SU-DHL-6 (cell line): ENCODE measurements around the gene CACNG8.

Experiments used
- H2AFZ ChIP-seq: fragments of 200-600 bp; sonication (generic); 2 replicates; pipeline ENCODE4 v1.6.1; 2014; ENCODE audit warnings: low read depth, mild to moderate bottlenecking, moderate library complexity, mixed read lengths, antibody characterized with exemption, low read length; ENCODE audit not compliant: severe bottlenecking
- H3F3A ChIP-seq: fragments of 200-600 bp; shearing (Covaris generic); 2 replicates; pipeline ENCODE4 v1.6.0; 2016; ENCODE audit warnings: antibody characterized with exemption, mild to moderate bottlenecking; ENCODE audit not compliant: insufficient read depth
- H3K27ac ChIP-seq: fragments of 200-600 bp; sonication (generic); 2 replicates; pipeline ENCODE4 v1.5.1; 2016; ENCODE audit warnings: low read depth, mild to moderate bottlenecking, low read length, moderate library complexity, mixed read lengths
- H3K27me3 ChIP-seq: fragments of 200-600 bp; sonication (generic), shearing (Covaris generic); 2 replicates; pipeline ENCODE4 v1.6.0; 2014; ENCODE audit warnings: mild to moderate bottlenecking, low read length
- H3K36me3 ChIP-seq: fragments of 200-600 bp; sonication (generic); 2 replicates; pipeline ENCODE4 v1.6.1; 2014; ENCODE audit warnings: mild to moderate bottlenecking, low read length, mixed read lengths
- H3K4me2 ChIP-seq: fragments of 300-600, 200-600 bp; shearing (Covaris generic), sonication (generic); 2 replicates; pipeline ENCODE4 v1.6.0; 2014; ENCODE audit warnings: low read length, low read depth, mild to moderate bottlenecking; ENCODE audit not compliant: poor library complexity, severe bottlenecking
- H3K4me3 ChIP-seq: fragments of 200-600 bp; sonication (generic); 2 replicates; pipeline ENCODE4 v1.5.1; 2014; ENCODE audit warnings: antibody characterized with exemption, low read length, mild to moderate bottlenecking, mixed read lengths; ENCODE audit not compliant: insufficient read depth, poor library complexity, severe bottlenecking
- H3K79me2 ChIP-seq: fragments of 200-600 bp; sonication (generic); 2 replicates; pipeline ENCODE4 v1.6.1; 2014; ENCODE audit warnings: mild to moderate bottlenecking, low read length, moderate library complexity; ENCODE audit not compliant: insufficient read depth
- H3K9ac ChIP-seq: fragments of 200-600 bp; sonication (generic); 2 replicates; pipeline ENCODE4 v1.7.0; 2014; ENCODE audit warnings: mild to moderate bottlenecking, low read length
- H3K9me2 ChIP-seq: fragments of 200-600 bp; sonication (generic); replicated peaks from 2 replicates; pipeline ENCODE4 v1.6.1; 2014; ENCODE audit warnings: low read length; ENCODE audit not compliant: insufficient read depth
- H3K9me3 ChIP-seq: fragments of 200-600 bp; sonication (generic); 2 replicates; pipeline ENCODE4 v1.6.1; 2014; ENCODE audit warnings: low read length, mixed read lengths; ENCODE audit not compliant: insufficient read depth
- H4K20me1 ChIP-seq: fragments of 200-600 bp; sonication (generic); 2 replicates; pipeline ENCODE4 v1.6.1; 2014; ENCODE audit warnings: low read depth, mild to moderate bottlenecking, antibody characterized with exemption, low read length, moderate library complexity, mixed read lengths
- EZH2phosphoT487 ChIP-seq: fragments of 200-600 bp; sonication (generic), shearing (Covaris generic); conservative IDR thresholded peaks from 2 replicates; pipeline ENCODE4 v1.6.1; 2018; ENCODE audit warnings: mild to moderate bottlenecking, antibody characterized with exemption, low read length, moderate library complexity, mixed read lengths
- TF ChIP-seq, protein P1 (sequence below): fragments of 200-600 bp; sonication (generic); IDR thresholded peaks from one replicate; pipeline ENCODE4 v1.5.1; 2017; ENCODE audit warnings: antibody characterized with exemption, mild to moderate bottlenecking, low read length, moderate library complexity; ENCODE audit not compliant: insufficient read depth, poor library complexity, severe bottlenecking

The CACNG8 gene

DNA sequence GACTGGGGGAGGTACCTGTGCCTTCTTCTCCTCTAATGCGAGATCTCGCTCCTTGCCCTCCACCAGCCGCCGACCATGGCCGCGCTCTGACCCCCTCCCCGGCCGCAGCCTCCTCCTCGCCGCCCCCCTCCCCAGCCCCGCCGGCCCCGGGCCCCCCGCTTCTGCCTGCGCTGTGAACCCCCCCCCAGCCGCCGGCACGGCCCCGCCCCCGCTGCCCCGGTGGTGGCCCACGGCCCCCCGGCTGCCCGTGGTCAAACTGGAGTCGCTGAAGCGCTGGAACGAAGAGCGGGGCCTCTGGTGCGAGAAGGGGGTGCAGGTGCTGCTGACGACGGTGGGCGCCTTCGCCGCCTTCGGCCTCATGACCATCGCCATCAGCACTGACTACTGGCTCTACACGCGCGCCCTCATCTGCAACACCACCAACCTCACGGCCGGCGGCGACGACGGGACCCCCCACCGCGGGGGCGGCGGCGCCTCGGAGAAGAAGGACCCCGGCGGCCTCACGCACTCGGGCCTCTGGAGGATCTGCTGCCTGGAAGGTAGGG lies at the start of gene CACNG8:
Gene CACNG8 (plus strand): TSS at position 51 of the 545 bp plus-strand sequence.
- no peak within 1 kb of the TSS for H3K4me3 ChIP-seq
- no peaks in the 10 kb centered on the region for H3F3A ChIP-seq
- no peaks in the 10 kb centered on the region for H3K36me3 ChIP-seq
- H3K27ac ChIP-seq, result no peak within 1 kb of the TSS
- TF ChIP-seq, protein P1, sequence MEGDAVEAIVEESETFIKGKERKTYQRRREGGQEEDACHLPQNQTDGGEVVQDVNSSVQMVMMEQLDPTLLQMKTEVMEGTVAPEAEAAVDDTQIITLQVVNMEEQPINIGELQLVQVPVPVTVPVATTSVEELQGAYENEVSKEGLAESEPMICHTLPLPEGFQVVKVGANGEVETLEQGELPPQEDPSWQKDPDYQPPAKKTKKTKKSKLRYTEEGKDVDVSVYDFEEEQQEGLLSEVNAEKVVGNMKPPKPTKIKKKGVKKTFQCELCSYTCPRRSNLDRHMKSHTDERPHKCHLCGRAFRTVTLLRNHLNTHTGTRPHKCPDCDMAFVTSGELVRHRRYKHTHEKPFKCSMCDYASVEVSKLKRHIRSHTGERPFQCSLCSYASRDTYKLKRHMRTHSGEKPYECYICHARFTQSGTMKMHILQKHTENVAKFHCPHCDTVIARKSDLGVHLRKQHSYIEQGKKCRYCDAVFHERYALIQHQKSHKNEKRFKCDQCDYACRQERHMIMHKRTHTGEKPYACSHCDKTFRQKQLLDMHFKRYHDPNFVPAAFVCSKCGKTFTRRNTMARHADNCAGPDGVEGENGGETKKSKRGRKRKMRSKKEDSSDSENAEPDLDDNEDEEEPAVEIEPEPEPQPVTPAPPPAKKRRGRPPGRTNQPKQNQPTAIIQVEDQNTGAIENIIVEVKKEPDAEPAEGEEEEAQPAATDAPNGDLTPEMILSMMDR, result no peak
- TF ChIP-seq EZH2phosphoT487, result no peak
- no peak within 1 kb of the TSS for H3K9ac ChIP-seq
- no peak within 1 kb of the TSS for H3K4me2 ChIP-seq
- H2AFZ ChIP-seq, result no peak within 1 kb of the TSS
- H3K79me2 ChIP-seq, result no peaks in the 10 kb centered on the region
- H4K20me1 ChIP-seq, result no peaks in the 10 kb centered on the region
- no peaks in the 10 kb centered on the region for H3K9me3 ChIP-seq
- no peaks in the 10 kb centered on the region for H3K27me3 ChIP-seq
- H3K9me2 ChIP-seq, result no peaks in the 10 kb centered on the region

DNA sequence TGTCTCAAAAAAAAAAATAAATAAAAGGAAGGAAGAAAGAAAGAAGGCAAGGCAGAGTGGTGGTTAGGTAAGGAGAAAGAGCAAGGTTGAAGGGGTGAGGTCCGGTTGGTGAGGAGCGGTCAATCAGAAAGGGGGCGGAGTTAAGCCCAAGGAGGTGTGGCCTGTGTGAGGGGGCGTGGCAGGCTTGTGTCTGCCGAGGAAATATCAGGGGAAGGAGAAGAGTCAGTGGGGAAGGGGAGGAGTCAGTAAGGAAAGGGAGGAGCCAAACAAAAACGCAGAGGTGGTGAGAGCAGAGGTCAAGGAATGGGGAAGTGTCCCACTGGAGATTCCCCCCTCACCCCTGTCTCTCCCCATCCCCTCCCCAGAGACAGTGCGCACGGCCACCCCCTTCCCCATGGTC lies 47.7 kb upstream of the CACNG8 start:
- no peak overlapping the region for H3K4me3 ChIP-seq
- TF ChIP-seq, protein P1, result no peak
- no peak for TF ChIP-seq EZH2phosphoT487
- no peak overlapping the region for H3K9ac ChIP-seq
- H2AFZ ChIP-seq, result no peak overlapping the region
- H3K9me3 ChIP-seq, result no peaks in the 10 kb centered on the region
- no peak overlapping the region for H3K27ac ChIP-seq
- no peaks in the 10 kb centered on the region for H3F3A ChIP-seq
- no peaks in the 10 kb centered on the region for H4K20me1 ChIP-seq
- no peak overlapping the region for H3K4me2 ChIP-seq
- no peaks in the 10 kb centered on the region for H3K79me2 ChIP-seq
- no peaks in the 10 kb centered on the region for H3K9me2 ChIP-seq
- H3K36me3 ChIP-seq, result no peaks in the 10 kb centered on the region
- no peaks in the 10 kb centered on the region for H3K27me3 ChIP-seq

- Histone ChIP-seq H3K9ac (no peak overlapping the region), H3K27me3 (no peaks in the 10 kb centered on the region), H3K79me2 (no peaks in the 10 kb centered on the region), H3K9me2 (no peaks in the 10 kb centered on the region), H2AFZ (no peak overlapping the region), H3K4me2 (no peak overlapping the region), H3F3A (no peaks in the 10 kb centered on the region), H3K36me3 (no peaks in the 10 kb centered on the region), H3K4me3 (no peak overlapping the region), H3K27ac (no peak overlapping the region), H3K9me3 (no peaks in the 10 kb centered on the region), H4K20me1 (no peaks in the 10 kb centered on the region)
- TF ChIP-seq, protein P1, result no peak
- no peak for TF ChIP-seq EZH2phosphoT487
Observed at GRCh38 chr19:53916004-53916403, 46.7 kb upstream of the CACNG8 start.
